Activated CD4-positive, alpha-beta T cell treated with anti-CD3 and anti-CD28 coated beads, Interleukin-2, amount 10 ng/mL, durations not matched to agents 24 days and 14 days (primary cell): ENCODE results near the gene KDM5B. TPM values are rescaled to one million over a fixed set of nuclear protein-coding genes. Genes with fewer than 3 reads are reported as not detected.
"Not testable (repeated sequence)": the region's sequence is repeated elsewhere in the genome, so short reads cannot be mapped to it uniquely, and the experiment has no call there.

Experiments used
- DNase-seq: peaks from one replicate; pipeline ENCODE4 v3.0.0; 2022
- H3K27ac Mint-ChIP-seq: one replicate; pipeline ENCODE4 v1.8.0; 2022; ENCODE audit warnings: mild to moderate bottlenecking, mixed read lengths
- H3K27me3 Mint-ChIP-seq: one replicate; pipeline ENCODE4 v1.8.0; 2022; ENCODE audit warnings: mixed read lengths
- H3K36me3 Mint-ChIP-seq: one replicate; pipeline ENCODE4 v1.8.0; 2022; ENCODE audit warnings: low read depth, mild to moderate bottlenecking, mixed read lengths
- H3K4me1 Mint-ChIP-seq: one replicate; pipeline ENCODE4 v1.8.0; 2021; ENCODE audit warnings: mixed read lengths
- H3K4me3 Mint-ChIP-seq: one replicate; pipeline ENCODE4 v1.8.0; 2022; ENCODE audit warnings: mild to moderate bottlenecking, moderate library complexity, mixed read lengths
- H3K9me3 Mint-ChIP-seq: one replicate; pipeline ENCODE4 v1.8.0; 2021; ENCODE audit warnings: mixed read lengths
- intact Hi-C: fragments of 100-400 bp; cut with micrococcal nuclease; formaldehyde crosslinking; loops from one replicate; pipeline ENCODE4 v1.15.1; 2023
- total RNA-seq: library from RNA; stranded (reverse); gene quantifications from 2 replicates; pipeline ENCODE4 v1.2.3, GENCODE V29; 2022

The KDM5B gene
- total RNA-seq, 1 donor from 2014 or later: 92.7 TPM

GRCh38 chr1:202835548-202836072 lies 27.4 kb upstream of the KDM5B start:
- H3K4me3 Mint-ChIP-seq: peak overlapping the region; percentile 76
- peaks cover 47% of the 10 kb centered on the region for H3K4me1 Mint-ChIP-seq
- peak; percentile 86 for DNase-seq
- peak overlapping the region; percentile 81 for H3K27ac Mint-ChIP-seq
- no peaks in the 10 kb centered on the region for H3K36me3 Mint-ChIP-seq
- intact Hi-C loops: loop anchor here (2.0 kb wide), 1 partner anchor 31 kb away; no protein-coding TSS in a partner anchor
- no peaks in the 10 kb centered on the region for H3K9me3 Mint-ChIP-seq
- H3K27me3 Mint-ChIP-seq: no peaks in the 10 kb centered on the region

- peak; percentile 71 for DNase-seq
- no peaks in the 10 kb centered on the region for H3K27me3 Mint-ChIP-seq
- peak overlapping the region; percentile 81 for H3K27ac Mint-ChIP-seq
- H3K9me3 Mint-ChIP-seq: no peaks in the 10 kb centered on the region
- H3K4me1 Mint-ChIP-seq: peaks cover 47% of the 10 kb centered on the region
- no peaks in the 10 kb centered on the region for H3K36me3 Mint-ChIP-seq
- H3K4me3 Mint-ChIP-seq: peak overlapping the region; percentile 76
- intact Hi-C loops: no loop called here
These were observed 26.7 kb upstream of the KDM5B start for GRCh38 chr1:202834771-202835547.

GRCh38 chr1:202831906-202832305 lies 23.7 kb upstream of the KDM5B start:
- H3K36me3 Mint-ChIP-seq: no peaks in the 10 kb centered on the region
- intact Hi-C loops: no loop called here
- H3K4me1 Mint-ChIP-seq: peaks cover 33% of the 10 kb centered on the region
- no peak overlapping the region for H3K4me3 Mint-ChIP-seq
- H3K9me3 Mint-ChIP-seq: no peaks in the 10 kb centered on the region
- H3K27me3 Mint-ChIP-seq: peaks cover 5% of the 10 kb centered on the region
- H3K27ac Mint-ChIP-seq: peak overlapping the region; percentile 8
- DNase-seq: no peak

- DNase-seq, H3K9me3 Mint-ChIP-seq, H3K4me3 Mint-ChIP-seq, H3K36me3 Mint-ChIP-seq, H3K27ac Mint-ChIP-seq, H3K4me1 Mint-ChIP-seq, intact Hi-C loops: not testable (repeated sequence)
- H3K27me3 Mint-ChIP-seq: peaks cover 20% of the 10 kb centered on the region
These were observed 21.0 kb upstream of the KDM5B start for GRCh38 chr1:202829223-202829622.

DNA sequence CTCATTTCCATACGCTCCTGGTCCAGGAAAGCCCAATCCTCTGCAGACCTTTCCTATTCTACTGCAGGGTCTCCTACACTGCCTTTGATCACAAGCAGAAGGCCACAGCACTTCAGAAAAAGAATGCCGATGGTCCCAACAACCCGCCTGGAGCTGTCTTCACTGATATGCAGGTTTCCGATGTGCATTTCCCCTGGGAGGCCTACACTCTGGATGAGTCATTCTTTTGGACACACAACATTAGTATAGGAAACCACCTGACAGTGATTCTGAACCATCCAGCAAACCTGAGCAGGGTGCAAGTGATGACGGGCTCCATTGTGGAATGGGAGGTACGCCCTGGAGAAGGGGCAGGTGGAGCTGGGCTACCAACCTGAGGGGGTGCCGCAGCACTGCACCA lies 17.5 kb upstream of the KDM5B start:
- Mint-ChIP-seq H3K27me3 (peaks cover 32% of the 10 kb centered on the region), H3K36me3 (no peaks in the 10 kb centered on the region), H3K4me3 (no peak overlapping the region), H3K27ac (no peak overlapping the region), H3K4me1 (peaks cover 2% of the 10 kb centered on the region), H3K9me3 (no peaks in the 10 kb centered on the region)
- intact Hi-C loops: no loop called here
- no peak for DNase-seq

GRCh38 chr1:202821467-202821866 lies 13.2 kb upstream of the KDM5B start:
- Mint-ChIP-seq H3K27ac (no peak overlapping the region), H3K36me3 (no peaks in the 10 kb centered on the region), H3K27me3 (peaks cover 43% of the 10 kb centered on the region), H3K4me1 (peaks cover 2% of the 10 kb centered on the region), H3K9me3 (no peaks in the 10 kb centered on the region), H3K4me3 (no peak overlapping the region)
- no peak for DNase-seq
- intact Hi-C loops: no loop called here

DNA sequence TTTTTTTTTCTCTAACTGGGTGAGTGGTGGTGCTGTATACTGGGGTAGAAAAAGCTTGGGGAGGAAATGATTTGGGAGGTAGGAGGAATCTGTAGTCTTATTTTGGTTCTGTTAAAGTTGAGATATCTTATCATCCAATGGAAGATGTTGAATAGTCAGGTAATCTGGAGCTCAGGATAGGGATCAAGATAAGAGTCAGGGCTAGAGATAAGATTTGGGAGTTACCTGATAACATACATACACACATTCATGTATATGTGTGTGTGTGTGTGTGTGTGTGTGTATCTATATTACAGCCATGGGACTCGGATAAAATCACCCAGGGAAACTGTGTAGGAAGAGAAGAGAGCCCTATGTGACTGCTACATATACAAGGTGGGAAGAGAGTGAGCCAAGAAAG lies 10.6 kb upstream of the KDM5B start:
- Mint-ChIP-seq H3K9me3 (no peaks in the 10 kb centered on the region), H3K27ac (no peak overlapping the region), H3K27me3 (peaks cover 41% of the 10 kb centered on the region), H3K4me1 (peaks cover 2% of the 10 kb centered on the region), H3K4me3 (no peak overlapping the region), H3K36me3 (no peaks in the 10 kb centered on the region)
- intact Hi-C loops: no loop called here
- no peak for DNase-seq

- intact Hi-C loops: no loop called here
- DNase-seq: no peak
- H3K27me3 Mint-ChIP-seq: peaks cover 34% of the 10 kb centered on the region
- no peak overlapping the region for H3K27ac Mint-ChIP-seq
- H3K4me3 Mint-ChIP-seq: no peak overlapping the region
- H3K4me1 Mint-ChIP-seq: peaks cover 14% of the 10 kb centered on the region
- H3K36me3 Mint-ChIP-seq: no peaks in the 10 kb centered on the region
- no peaks in the 10 kb centered on the region for H3K9me3 Mint-ChIP-seq
These were observed 6.9 kb upstream of the KDM5B start for GRCh38 chr1:202815120-202815519.

DNA sequence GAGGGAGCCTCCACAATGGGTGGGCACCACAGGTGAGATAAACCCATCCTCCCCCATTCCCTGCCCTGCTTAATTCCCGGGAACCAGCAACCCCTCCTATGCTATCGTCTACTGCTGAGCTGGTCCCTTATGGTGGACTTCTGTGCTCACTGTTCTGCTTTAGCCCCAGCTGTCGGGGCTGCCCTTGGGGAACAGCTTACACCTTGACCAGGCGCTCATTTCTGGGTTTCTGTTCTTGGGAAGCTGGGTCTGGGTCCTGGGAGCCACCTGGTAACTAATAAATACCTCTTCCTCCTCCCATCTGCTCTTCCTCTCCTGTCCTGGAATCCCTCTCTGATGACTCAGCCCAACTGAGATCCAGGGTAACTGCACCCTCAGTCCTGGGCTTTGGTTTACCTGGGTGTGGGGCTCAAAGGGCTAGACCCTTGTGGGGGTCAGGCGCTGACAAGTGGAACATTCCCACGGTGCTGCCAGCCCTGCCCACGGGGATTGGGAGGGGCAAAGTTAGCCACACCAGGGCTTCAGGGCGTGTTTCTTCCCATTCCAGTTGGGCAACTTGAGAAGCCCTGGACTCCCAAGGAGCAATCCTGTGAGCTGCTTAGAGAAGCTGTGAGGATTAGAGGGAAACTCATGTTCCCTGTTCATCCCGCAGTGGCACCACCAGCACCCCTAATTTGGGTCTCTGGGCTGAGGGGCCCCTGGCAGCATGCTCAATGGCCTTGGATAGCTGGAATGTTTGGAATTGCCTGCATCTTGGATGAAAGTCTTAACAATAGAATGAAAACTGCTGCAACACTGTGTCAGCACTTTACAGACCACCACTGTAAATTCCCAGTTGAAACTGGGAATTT lies 4.2 kb upstream of the KDM5B start:
- Mint-ChIP-seq H3K27me3 (peaks cover 28% of the 10 kb centered on the region), H3K27ac (peak overlapping the region; percentile 4), H3K36me3 (peaks cover 2% of the 10 kb centered on the region), H3K9me3 (no peaks in the 10 kb centered on the region), H3K4me3 (peak overlapping the region; percentile 85), H3K4me1 (peaks cover 29% of the 10 kb centered on the region)
- intact Hi-C loops: no loop called here
- DNase-seq: no peak

DNA sequence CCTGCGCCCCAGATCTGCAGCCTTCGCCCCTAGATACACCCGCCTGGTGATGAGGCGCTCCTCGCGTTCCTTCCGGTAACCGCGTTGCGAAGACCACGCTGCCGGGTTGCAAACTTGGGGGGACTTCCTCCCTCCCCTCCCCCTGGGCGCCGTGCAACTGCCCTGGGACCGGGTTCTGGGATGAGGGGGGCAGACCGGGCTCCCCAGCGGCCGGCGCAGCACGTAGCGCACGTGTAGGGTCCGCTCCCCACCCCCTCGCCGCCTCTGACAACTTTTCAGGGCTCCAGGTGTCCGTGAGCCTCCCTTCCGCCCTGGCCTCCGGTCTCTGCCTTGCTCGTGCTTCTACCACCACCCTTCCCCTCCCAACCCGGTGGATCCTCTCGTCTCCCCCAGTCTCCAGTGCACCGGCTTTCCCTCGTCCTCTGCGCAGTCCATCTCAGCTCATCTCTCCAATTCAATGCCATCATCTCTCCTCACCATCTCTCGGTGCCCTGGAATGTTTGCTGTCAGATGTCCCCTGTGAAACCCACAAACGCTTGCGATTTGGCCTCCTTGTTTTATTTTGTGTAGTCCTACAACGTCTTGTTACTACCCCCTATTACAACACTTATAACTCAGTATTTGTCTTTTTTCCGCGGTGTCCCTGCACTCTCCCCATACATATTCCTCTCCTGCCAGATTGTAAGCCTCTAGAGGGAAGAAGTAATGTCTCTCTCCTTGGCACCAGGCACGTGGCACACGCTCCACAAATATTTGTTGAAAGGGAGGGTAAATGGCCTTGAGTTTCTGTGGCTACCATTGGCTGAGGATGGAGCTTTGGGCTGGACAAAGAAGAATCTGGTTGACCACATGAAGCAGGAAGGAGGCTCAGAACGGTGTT lies 3.3 kb upstream of the KDM5B start:
- Mint-ChIP-seq H3K27ac (peak overlapping the region; percentile 79), H3K36me3 (peaks cover 2% of the 10 kb centered on the region), H3K9me3 (no peaks in the 10 kb centered on the region), H3K4me1 (peaks cover 29% of the 10 kb centered on the region), H3K27me3 (peaks cover 26% of the 10 kb centered on the region), H3K4me3 (peak overlapping the region; percentile 85)
- no peak for DNase-seq
- intact Hi-C loops: loop anchor here (2.0 kb wide), 1 partner anchor 195 kb away; the partner anchor contains the start of gene TMEM183A

DNA sequence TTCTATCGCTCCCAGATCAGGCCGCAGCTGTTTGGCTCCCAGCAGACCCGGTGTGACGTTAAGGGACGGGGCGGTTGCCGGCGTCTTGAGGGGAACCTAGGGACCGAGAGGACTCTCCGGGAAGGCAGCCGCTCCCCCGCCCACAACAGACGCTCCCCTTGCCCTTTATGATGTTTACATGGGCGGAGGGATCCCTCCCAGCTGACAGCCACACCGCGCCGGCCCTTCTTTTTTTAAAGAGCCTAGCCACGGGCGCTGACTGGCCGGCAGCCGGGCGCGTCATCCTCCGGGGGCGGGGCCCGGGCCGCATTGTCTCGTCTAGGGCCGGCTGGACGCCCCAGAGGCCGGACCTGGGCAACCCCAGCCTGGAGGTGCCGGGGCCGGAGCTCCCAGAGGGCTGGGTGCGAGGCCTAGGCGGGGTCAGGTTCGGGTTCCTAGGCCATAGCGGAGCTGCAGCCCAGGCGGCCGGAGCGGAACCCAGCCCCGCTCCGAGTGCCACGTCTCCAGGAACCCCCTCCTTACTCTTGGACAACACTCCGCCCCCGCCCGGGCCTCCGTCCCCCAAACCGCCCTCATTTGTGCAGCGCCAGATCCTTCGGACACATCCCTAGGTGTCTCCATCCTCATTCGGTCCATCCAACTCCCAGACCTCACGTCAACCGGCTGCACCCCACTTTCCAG lies 2.5 kb upstream of the KDM5B start, which contains the start of gene PCAT6:
Gene PCAT6, plus strand, starts transcription at position 340 of the 681 bp plus-strand sequence.
- H3K9me3 Mint-ChIP-seq: no peaks in the 10 kb centered on the region
- intact Hi-C loops: loop anchor here (1.0 to 2.0 kb wide), 5 partner anchors 42 to 216 kb away; partner anchors contain the start of genes ADIPOR1, PPFIA4, RABIF and TMEM183A
- DNase-seq: peak; percentile 97
- H3K27me3 Mint-ChIP-seq: peaks cover 22% of the 10 kb centered on the region
- peaks cover 4% of the 10 kb centered on the region for H3K36me3 Mint-ChIP-seq
- H3K27ac Mint-ChIP-seq: peak within 1 kb of the TSS; percentile 79
- H3K4me3 Mint-ChIP-seq: peak within 1 kb of the TSS; percentile 85
- H3K4me1 Mint-ChIP-seq: peaks cover 31% of the 10 kb centered on the region

GRCh38 chr1:202810193-202810614 lies 2.0 kb upstream of the KDM5B start:
- Mint-ChIP-seq H3K4me3 (peak overlapping the region; percentile 85), H3K9me3 (no peaks in the 10 kb centered on the region), H3K27me3 (peaks cover 20% of the 10 kb centered on the region), H3K36me3 (peaks cover 4% of the 10 kb centered on the region), H3K27ac (peak overlapping the region; percentile 79), H3K4me1 (peaks cover 36% of the 10 kb centered on the region)
- intact Hi-C loops: loop anchor here (1.0 to 2.0 kb wide), 5 partner anchors 42 to 216 kb away; partner anchors contain the start of genes ADIPOR1, PPFIA4, RABIF and TMEM183A
- no peak for DNase-seq
